Esophagus squamous epithelium (tissue), 4 donors: ENCODE measurements around the gene BMPR2. TPM values are rescaled to one million over a fixed set of nuclear protein-coding genes. Genes with fewer than 3 reads are reported as not detected.

Source experiments
- small RNA-seq, 4 donors: library from RNA; depleted of rRNA; stranded (forward); fragments of <200 nt; gene quantifications; one replicate each; pipeline ENCODE3, GENCODE V24; 2016
- total RNA-seq, 4 donors: library from RNA; depleted of rRNA; stranded (reverse); fragments of >200 nt; gene quantifications; one replicate each; pipeline ENCODE4 v1.1.0, GENCODE V29; 2016

The BMPR2 gene
- total RNA-seq, 4 donors from 2014 or later = 17.9 to 37.0 (median 22.3) TPM

Small RNA genes within 50 kb of the gene (small RNA-seq; reads per million reads assigned to genes)
- gene MTND4LP17 = 0 reads per million in 4 donors
- gene RN7SL753P = 0 reads per million in 4 donors

Other genes with a start within 250 kb of the BMPR2 start
- 10 to 100 TPM; 28.8 to 82.6 (median 54.0) TPM for gene SUMO1, start 137.7 kb upstream of the BMPR2 start, total RNA-seq
- gene NOP58, start 110.6 kb upstream of the BMPR2 start, total RNA-seq = 10 to 100 TPM; 35.2 to 95.2 (median 64.5) TPM